ENCODE results near the gene SLC25A45.

DNA sequence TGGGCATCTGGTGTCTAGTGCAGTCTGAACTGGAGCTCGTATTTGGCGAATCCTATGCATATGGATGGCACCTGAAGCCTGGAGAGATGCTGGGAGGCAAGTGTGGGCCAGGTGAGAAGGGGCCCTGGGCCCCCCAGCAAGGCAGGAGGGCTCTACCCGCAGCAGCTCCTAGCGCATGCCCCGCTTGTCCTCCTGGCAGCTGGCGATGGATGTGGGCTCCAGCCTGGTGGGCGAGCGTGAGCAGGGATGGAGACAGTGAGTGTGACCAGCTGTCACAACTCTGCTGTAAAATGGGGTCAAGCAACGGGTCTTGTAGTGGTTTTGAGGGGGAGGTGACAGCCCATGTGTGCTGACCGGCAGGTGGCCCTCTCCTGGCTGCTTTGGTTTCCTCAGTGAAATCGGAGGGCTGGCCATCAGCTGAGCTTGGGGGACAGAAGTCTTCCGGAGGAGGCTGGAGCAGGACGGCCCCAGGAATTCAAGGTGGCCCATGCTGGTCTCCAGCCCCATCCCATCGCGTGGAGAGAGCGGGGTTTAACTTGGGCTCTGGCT is 16.0 kb upstream of the SLC25A45 start:
- TF ChIP-seq CTCF (IDR thresholded peaks at IDR 0.05; ENCODE audit: low read length) (no peak), EZH2 (optimal IDR thresholded peaks at IDR 0.05; ENCODE audit: low read depth, low read length) (no peak)

Measured in MM.1S (cell line).